ENCODE data around the gene MRTFB. TPM values are rescaled to one million over a fixed set of nuclear protein-coding genes. Genes with fewer than 3 reads are reported as not detected.

The MRTFB gene
- total and polyA plus RNA-seq, 12 donors: 5.5 to 77.7 (median 44.3) TPM

DNA sequence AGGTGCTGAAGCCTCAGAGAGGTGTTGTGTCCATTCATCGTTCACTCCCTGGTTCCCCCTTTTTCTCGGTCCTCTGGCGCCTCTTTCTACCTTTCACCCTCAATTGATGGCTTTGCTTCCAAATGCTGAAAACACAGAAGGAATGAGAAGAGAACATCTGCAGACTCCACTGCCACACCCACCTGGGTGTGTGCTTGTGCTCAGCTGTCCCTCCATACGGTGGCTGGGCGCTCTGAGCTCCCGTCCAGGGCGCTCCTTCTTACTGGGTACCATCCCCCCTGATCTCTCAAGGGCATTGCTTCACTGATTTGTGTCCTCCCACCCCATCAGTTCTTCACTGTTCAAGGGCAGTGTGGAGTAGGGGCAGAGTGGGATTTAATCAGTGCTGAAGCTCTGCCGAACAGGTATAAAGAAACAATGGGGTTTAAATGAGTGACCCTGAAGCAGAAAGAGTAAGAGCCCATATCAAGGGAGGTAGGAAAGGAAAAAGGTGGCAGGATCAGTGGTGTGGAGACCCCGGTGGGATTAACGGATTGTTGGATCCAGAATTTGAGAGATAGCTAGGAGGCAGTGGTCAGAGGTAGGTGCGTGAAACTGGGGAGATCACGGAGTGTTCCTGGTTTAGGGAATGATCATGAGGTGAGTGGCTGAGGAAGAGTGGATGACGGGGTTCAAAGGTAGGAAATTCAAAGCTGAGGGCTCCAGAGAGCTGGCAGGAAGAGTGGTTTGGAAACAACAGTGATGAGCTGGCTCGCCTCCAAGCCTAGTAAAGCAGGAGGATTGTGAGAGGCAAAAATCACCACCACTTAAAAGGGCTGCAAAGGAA, 40.8 kb downstream of the MRTFB start:
- H3K4me1 ChIP-seq (replicated peaks in 1 of 2): peaks cover 18 to 48% of the 10 kb centered on the region in 2 donors
- no peaks in the 10 kb centered on the region for H3K36me3 ChIP-seq (replicated peaks in 1 of 2)
- intact Hi-C loops (cut with DNase I): no loop called here
- peak in 6 of 7 donors; percentile 41 to 72 (median 68) for DNase-seq
- H3K4me3 ChIP-seq: no peak overlapping the region
- no peaks in the 10 kb centered on the region for H3K9me3 ChIP-seq (replicated peaks in 1 of 3)
- WGBS, 4 donors: 83 to 86% (median 85%) methylated on average over 13 to 14 of the region's 14 CpGs
- no peak for TF ChIP-seq CTCF (IDR thresholded peaks at IDR 0.05)
- TF ChIP-seq POLR2A (IDR thresholded peaks at IDR 0.05): no peak
- H3K27ac ChIP-seq: peak overlapping the region in 1 of 5 donors; percentile 1
- H3K27me3 ChIP-seq: no peaks in the 10 kb centered on the region

DNA sequence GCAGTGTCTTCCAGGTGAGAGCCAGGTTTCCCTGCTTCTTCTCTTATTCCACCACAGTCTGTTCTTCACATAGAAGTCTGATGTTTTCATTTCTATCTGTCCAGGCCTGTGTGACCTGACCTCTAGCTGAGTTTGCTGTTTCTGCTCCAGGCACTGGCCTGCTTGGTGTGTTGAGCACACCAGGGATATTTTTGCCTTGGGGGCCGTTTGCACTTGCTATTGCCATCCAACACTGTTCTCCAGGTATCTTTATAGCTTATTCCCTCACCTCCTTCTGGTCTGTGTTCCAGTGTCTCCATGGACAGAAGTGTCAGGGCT, 41.4 kb downstream of the MRTFB start:
- DNase-seq: peak in 1 of 7 donors; percentile 19
- peak overlapping the region in 1 of 5 donors; percentile 1 for H3K27ac ChIP-seq
- no peaks in the 10 kb centered on the region for H3K36me3 ChIP-seq (replicated peaks in 1 of 2)
- no peak overlapping the region for H3K4me3 ChIP-seq
- no peaks in the 10 kb centered on the region for H3K27me3 ChIP-seq
- intact Hi-C loops (cut with DNase I): no loop called here
- WGBS, 4 donors: 13 to 33% (median 15%) methylated on average over 1 of the region's 1 CpG
- H3K4me1 ChIP-seq (replicated peaks in 1 of 2): peaks cover 18 to 48% of the 10 kb centered on the region in 2 donors
- H3K9me3 ChIP-seq (replicated peaks in 1 of 3): no peaks in the 10 kb centered on the region
- TF ChIP-seq POLR2A (IDR thresholded peaks at IDR 0.05) (no peak), CTCF (IDR thresholded peaks at IDR 0.05) (no peak)

GRCh38 chr16:14113344-14113743, 42.2 kb downstream of the MRTFB start:
- 89 to 94% (median 93%) methylated on average over 4 of the region's 4 CpGs for WGBS, 4 donors
- Histone ChIP-seq H3K36me3 (replicated peaks in 1 of 2) (no peaks in the 10 kb centered on the region), H3K4me1 (replicated peaks in 1 of 2) (peaks cover 18 to 48% of the 10 kb centered on the region in 2 donors), H3K27me3 (no peaks in the 10 kb centered on the region), H3K9me3 (replicated peaks in 1 of 3) (no peaks in the 10 kb centered on the region), H3K4me3 (no peak overlapping the region), H3K27ac (no peak overlapping the region)
- TF ChIP-seq CTCF (IDR thresholded peaks at IDR 0.05) (no peak), POLR2A (IDR thresholded peaks at IDR 0.05) (no peak)
- no peak for DNase-seq
- intact Hi-C loops (cut with DNase I): no loop called here

- Histone ChIP-seq H3K36me3 (replicated peaks in 1 of 2) (no peaks in the 10 kb centered on the region), H3K27ac (no peak overlapping the region), H3K4me1 (replicated peaks in 1 of 2) (peaks cover 21 to 39% of the 10 kb centered on the region in 2 donors), H3K9me3 (replicated peaks in 1 of 3) (no peaks in the 10 kb centered on the region), H3K27me3 (no peaks in the 10 kb centered on the region), H3K4me3 (no peak overlapping the region)
- no peak for DNase-seq
- 88 to 100% (median 95%) methylated on average over 1 of the region's 1 CpG for WGBS, 4 donors
- intact Hi-C loops (cut with DNase I): no loop called here
- no peak for TF ChIP-seq POLR2A (IDR thresholded peaks at IDR 0.05)
- no peak for TF ChIP-seq CTCF (IDR thresholded peaks at IDR 0.05)
These were observed 45.9 kb downstream of the MRTFB start for GRCh38 chr16:14117051-14117450.
